Measurements from ENCODE around the gene NAA16.

Gene NAA16

GRCh38 chr13:41289463-41289881 is 21.6 kb upstream of the NAA16 start:
- H3K9me3 ChIP-seq (ENCODE audit: low read length), result no peaks in the 10 kb centered on the region
- H3K4me3 ChIP-seq (ENCODE audit: low read length), result no peak overlapping the region
- H2AFZ ChIP-seq (ENCODE audit: low read depth, low read length), result no peak overlapping the region
- no peaks in the 10 kb centered on the region for H3K27me3 ChIP-seq (ENCODE audit: insufficient read depth, low read length)
- no peaks in the 10 kb centered on the region for H3K36me3 ChIP-seq (ENCODE audit: insufficient read depth, low read length)
- H3K4me1 ChIP-seq (ENCODE audit: insufficient read depth, low read length), result no peaks in the 10 kb centered on the region

GRCh38 chr13:41291246-41291645 is 19.8 kb upstream of the NAA16 start:
- Histone ChIP-seq H3K4me1 (ENCODE audit: insufficient read depth, low read length) (no peaks in the 10 kb centered on the region), H3K36me3 (ENCODE audit: insufficient read depth, low read length) (no peaks in the 10 kb centered on the region), H3K4me3 (ENCODE audit: low read length) (no peak overlapping the region), H3K27me3 (ENCODE audit: insufficient read depth, low read length) (no peaks in the 10 kb centered on the region), H2AFZ (ENCODE audit: low read depth, low read length) (no peak overlapping the region), H3K9me3 (ENCODE audit: low read length) (no peaks in the 10 kb centered on the region)

- Histone ChIP-seq H3K4me1 (ENCODE audit: insufficient read depth, low read length) (no peaks in the 10 kb centered on the region), H3K4me3 (ENCODE audit: low read length) (no peak overlapping the region), H2AFZ (ENCODE audit: low read depth, low read length) (no peak overlapping the region), H3K36me3 (ENCODE audit: insufficient read depth, low read length) (no peaks in the 10 kb centered on the region), H3K9me3 (ENCODE audit: low read length) (no peaks in the 10 kb centered on the region), H3K27me3 (ENCODE audit: insufficient read depth, low read length) (no peaks in the 10 kb centered on the region)
Observed at GRCh38 chr13:41293272-41293671, 17.8 kb upstream of the NAA16 start.

GRCh38 chr13:41294914-41295313 is 16.2 kb upstream of the NAA16 start:
- H3K4me3 ChIP-seq (ENCODE audit: low read length), result no peak overlapping the region
- H3K27me3 ChIP-seq (ENCODE audit: insufficient read depth, low read length), result no peaks in the 10 kb centered on the region
- H3K4me1 ChIP-seq (ENCODE audit: insufficient read depth, low read length), result no peaks in the 10 kb centered on the region
- H3K9me3 ChIP-seq (ENCODE audit: low read length), result no peaks in the 10 kb centered on the region
- H2AFZ ChIP-seq (ENCODE audit: low read depth, low read length), result no peak overlapping the region
- no peaks in the 10 kb centered on the region for H3K36me3 ChIP-seq (ENCODE audit: insufficient read depth, low read length)

- Histone ChIP-seq H3K4me3 (ENCODE audit: low read length) (no peak overlapping the region), H3K27me3 (ENCODE audit: insufficient read depth, low read length) (no peaks in the 10 kb centered on the region), H3K4me1 (ENCODE audit: insufficient read depth, low read length) (no peaks in the 10 kb centered on the region), H3K36me3 (ENCODE audit: insufficient read depth, low read length) (no peaks in the 10 kb centered on the region), H2AFZ (ENCODE audit: low read depth, low read length) (no peak overlapping the region), H3K9me3 (ENCODE audit: low read length) (no peaks in the 10 kb centered on the region)
Observed at GRCh38 chr13:41295973-41296372, 15.1 kb upstream of the NAA16 start.

GRCh38 chr13:41296879-41297646 is 14.0 kb upstream of the NAA16 start:
- H3K27me3 ChIP-seq (ENCODE audit: insufficient read depth, low read length), result no peaks in the 10 kb centered on the region

GRCh38 chr13:41299316-41300094 is 11.6 kb upstream of the NAA16 start:
- no peak overlapping the region for H3K4me3 ChIP-seq (ENCODE audit: low read length)
- no peaks in the 10 kb centered on the region for H3K4me1 ChIP-seq (ENCODE audit: insufficient read depth, low read length)
- H3K36me3 ChIP-seq (ENCODE audit: insufficient read depth, low read length), result no peaks in the 10 kb centered on the region
- H3K27me3 ChIP-seq (ENCODE audit: insufficient read depth, low read length), result no peaks in the 10 kb centered on the region
- no peaks in the 10 kb centered on the region for H3K9me3 ChIP-seq (ENCODE audit: low read length)
- H2AFZ ChIP-seq (ENCODE audit: low read depth, low read length), result no peak overlapping the region

More at GRCh38 chr13:41296879-41297646, 14.0 kb upstream of the NAA16 start:
- no peaks in the 10 kb centered on the region for H3K9me3 ChIP-seq (ENCODE audit: low read length)
- no peak overlapping the region for H3K4me3 ChIP-seq (ENCODE audit: low read length)
- H3K36me3 ChIP-seq (ENCODE audit: insufficient read depth, low read length), result no peaks in the 10 kb centered on the region
- no peaks in the 10 kb centered on the region for H3K4me1 ChIP-seq (ENCODE audit: insufficient read depth, low read length)
- H2AFZ ChIP-seq (ENCODE audit: low read depth, low read length), result no peak overlapping the region

- no peak overlapping the region for H3K4me3 ChIP-seq (ENCODE audit: low read length)
- no peaks in the 10 kb centered on the region for H3K27me3 ChIP-seq (ENCODE audit: insufficient read depth, low read length)
- no peaks in the 10 kb centered on the region for H3K9me3 ChIP-seq (ENCODE audit: low read length)
- H3K4me1 ChIP-seq (ENCODE audit: insufficient read depth, low read length), result no peaks in the 10 kb centered on the region
- H3K36me3 ChIP-seq (ENCODE audit: insufficient read depth, low read length), result no peaks in the 10 kb centered on the region
- H2AFZ ChIP-seq (ENCODE audit: low read depth, low read length), result no peak overlapping the region
Observed at GRCh38 chr13:41302743-41303142, 8.3 kb upstream of the NAA16 start.

GRCh38 chr13:41304551-41304950 is 6.5 kb upstream of the NAA16 start:
- H3K9me3 ChIP-seq (ENCODE audit: low read length), result no peaks in the 10 kb centered on the region
- no peaks in the 10 kb centered on the region for H3K36me3 ChIP-seq (ENCODE audit: insufficient read depth, low read length)
- no peaks in the 10 kb centered on the region for H3K4me1 ChIP-seq (ENCODE audit: insufficient read depth, low read length)
- no peak overlapping the region for H2AFZ ChIP-seq (ENCODE audit: low read depth, low read length)
- no peaks in the 10 kb centered on the region for H3K27me3 ChIP-seq (ENCODE audit: insufficient read depth, low read length)
- H3K4me3 ChIP-seq (ENCODE audit: low read length), result no peak overlapping the region

- Histone ChIP-seq H3K36me3 (ENCODE audit: insufficient read depth, low read length) (no peaks in the 10 kb centered on the region), H2AFZ (ENCODE audit: low read depth, low read length) (no peak overlapping the region)
Observed at GRCh38 chr13:41306271-41307145, 4.6 kb upstream of the NAA16 start.

GRCh38 chr13:41307884-41308640 is 3.0 kb upstream of the NAA16 start:
- Histone ChIP-seq H3K4me3 (ENCODE audit: low read length) (no peak overlapping the region), H3K27me3 (ENCODE audit: insufficient read depth, low read length) (no peaks in the 10 kb centered on the region), H3K4me1 (ENCODE audit: insufficient read depth, low read length) (peaks cover 8% of the 10 kb centered on the region), H3K9me3 (ENCODE audit: low read length) (no peaks in the 10 kb centered on the region), H2AFZ (ENCODE audit: low read depth, low read length) (no peak overlapping the region), H3K36me3 (ENCODE audit: insufficient read depth, low read length) (no peaks in the 10 kb centered on the region)

More at GRCh38 chr13:41306271-41307145, 4.6 kb upstream of the NAA16 start:
- Histone ChIP-seq H3K4me1 (ENCODE audit: insufficient read depth, low read length) (peaks cover 3% of the 10 kb centered on the region), H3K27me3 (ENCODE audit: insufficient read depth, low read length) (no peaks in the 10 kb centered on the region), H3K4me3 (ENCODE audit: low read length) (no peak overlapping the region), H3K9me3 (ENCODE audit: low read length) (no peaks in the 10 kb centered on the region)

GRCh38 chr13:41311406-41312175 is 524 bp downstream of the NAA16 start:
- no peaks in the 10 kb centered on the region for H3K27me3 ChIP-seq (ENCODE audit: insufficient read depth, low read length)
- H2AFZ ChIP-seq (ENCODE audit: low read depth, low read length), result peak overlapping the region; percentile 100
- peaks cover 19% of the 10 kb centered on the region for H3K4me1 ChIP-seq (ENCODE audit: insufficient read depth, low read length)
- H3K36me3 ChIP-seq (ENCODE audit: insufficient read depth, low read length), result peaks cover 2% of the 10 kb centered on the region
- H3K4me3 ChIP-seq (ENCODE audit: low read length), result peak overlapping the region; percentile 64
- H3K9me3 ChIP-seq (ENCODE audit: low read length), result peaks cover 3% of the 10 kb centered on the region

Measured in neuron (in vitro differentiated cells).